ENCODE measurements around the gene GRID2.

DNA sequence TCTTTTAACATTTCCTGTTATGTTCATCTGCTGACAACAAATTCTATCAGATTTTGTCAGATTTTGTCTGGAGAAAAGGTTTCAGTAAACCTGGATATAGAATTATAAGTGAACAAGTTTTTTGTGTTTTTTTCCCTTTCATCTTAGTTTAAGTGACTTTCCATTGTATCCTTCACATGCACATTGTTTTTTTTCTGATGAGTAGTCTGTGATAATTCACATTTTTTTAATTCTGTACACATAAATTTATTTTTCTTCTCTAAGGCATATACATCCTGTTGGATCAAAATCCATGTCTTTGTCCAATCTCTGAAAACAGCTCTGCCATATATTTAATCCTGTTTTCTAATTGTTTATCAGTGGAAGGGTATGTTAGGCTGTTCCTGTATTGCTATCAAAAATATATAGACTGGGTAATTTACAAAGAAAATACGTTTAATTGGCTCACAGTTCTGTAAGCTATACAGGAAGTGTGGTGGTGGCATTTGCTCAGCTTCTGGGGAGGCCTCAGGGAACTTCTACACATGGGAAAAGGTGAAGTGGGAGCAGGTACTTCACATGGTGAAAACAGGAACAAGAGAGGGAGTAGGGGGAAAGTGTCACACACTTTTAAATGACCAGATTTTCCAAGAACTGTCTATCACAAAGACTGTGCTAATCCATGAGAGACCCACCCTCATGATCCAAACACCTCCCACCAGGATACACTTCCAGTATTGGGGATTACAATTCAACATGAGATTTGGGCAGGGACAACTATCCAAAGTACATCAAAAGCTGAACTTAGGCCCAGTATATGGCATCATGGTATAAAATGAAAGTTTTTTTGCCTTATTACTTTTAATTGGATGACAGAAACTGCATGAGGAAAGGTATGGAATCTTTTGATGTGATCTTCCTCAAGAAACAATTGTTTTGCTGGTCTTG is 45.6 kb upstream of the GRID2 start:
- TF ChIP-seq, protein P1, sequence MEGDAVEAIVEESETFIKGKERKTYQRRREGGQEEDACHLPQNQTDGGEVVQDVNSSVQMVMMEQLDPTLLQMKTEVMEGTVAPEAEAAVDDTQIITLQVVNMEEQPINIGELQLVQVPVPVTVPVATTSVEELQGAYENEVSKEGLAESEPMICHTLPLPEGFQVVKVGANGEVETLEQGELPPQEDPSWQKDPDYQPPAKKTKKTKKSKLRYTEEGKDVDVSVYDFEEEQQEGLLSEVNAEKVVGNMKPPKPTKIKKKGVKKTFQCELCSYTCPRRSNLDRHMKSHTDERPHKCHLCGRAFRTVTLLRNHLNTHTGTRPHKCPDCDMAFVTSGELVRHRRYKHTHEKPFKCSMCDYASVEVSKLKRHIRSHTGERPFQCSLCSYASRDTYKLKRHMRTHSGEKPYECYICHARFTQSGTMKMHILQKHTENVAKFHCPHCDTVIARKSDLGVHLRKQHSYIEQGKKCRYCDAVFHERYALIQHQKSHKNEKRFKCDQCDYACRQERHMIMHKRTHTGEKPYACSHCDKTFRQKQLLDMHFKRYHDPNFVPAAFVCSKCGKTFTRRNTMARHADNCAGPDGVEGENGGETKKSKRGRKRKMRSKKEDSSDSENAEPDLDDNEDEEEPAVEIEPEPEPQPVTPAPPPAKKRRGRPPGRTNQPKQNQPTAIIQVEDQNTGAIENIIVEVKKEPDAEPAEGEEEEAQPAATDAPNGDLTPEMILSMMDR (IDR thresholded peaks at IDR 0.05), result no peak
- no peak for TF ChIP-seq EZH2 (IDR thresholded peaks at IDR 0.05)
- no peak for TF ChIP-seq EZH2phosphoT487 (IDR thresholded peaks at IDR 0.05)
